Fibroblast of pulmonary artery (primary cell): Measurements from ENCODE around the gene WDR74.
A peak's percentile ranks its signal among the peaks of the same experiment; 100 is the strongest.

Source experiments
- DNase-seq: peaks from one replicate; pipeline ENCODE4 v3.0.0-alpha.2; 2010; ENCODE audit warnings: low read depth
- H3K4me3 ChIP-seq: replicated peaks from 2 replicates; pipeline ENCODE4 v1.5.1; 2011; ENCODE audit warnings: low read depth, mild to moderate bottlenecking, control low read depth, low read length, moderate library complexity
- TF ChIP-seq, protein P1 (sequence below): IDR thresholded peaks from 2 replicates; pipeline ENCODE4 v1.5.1; 2011; ENCODE audit warnings: mild to moderate bottlenecking, control low read depth, low read length, inconsistent platforms; ENCODE audit errors: missing control alignments

Gene WDR74

DNA sequence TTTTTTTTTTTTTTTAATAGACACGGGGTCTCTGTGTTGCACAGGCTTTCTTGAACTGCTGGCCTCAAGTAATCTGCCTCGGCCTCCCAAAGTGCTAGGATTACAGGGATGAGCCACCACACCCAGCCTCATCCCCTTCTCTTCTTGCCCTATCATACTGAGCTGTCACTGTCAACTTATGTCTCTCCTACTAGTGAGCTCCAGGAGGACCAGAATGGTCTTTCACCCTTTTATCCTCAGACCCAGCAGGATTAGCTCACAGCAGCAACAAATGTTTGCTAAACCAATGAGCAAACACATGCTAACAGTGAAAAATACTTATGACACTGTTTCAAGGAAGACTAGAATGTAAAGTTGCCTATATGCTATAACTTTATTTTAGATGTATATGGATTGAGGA lies 27.7 kb downstream of the WDR74 start:
- no peak overlapping the region for H3K4me3 ChIP-seq
- no peak for DNase-seq
- TF ChIP-seq, protein P1, sequence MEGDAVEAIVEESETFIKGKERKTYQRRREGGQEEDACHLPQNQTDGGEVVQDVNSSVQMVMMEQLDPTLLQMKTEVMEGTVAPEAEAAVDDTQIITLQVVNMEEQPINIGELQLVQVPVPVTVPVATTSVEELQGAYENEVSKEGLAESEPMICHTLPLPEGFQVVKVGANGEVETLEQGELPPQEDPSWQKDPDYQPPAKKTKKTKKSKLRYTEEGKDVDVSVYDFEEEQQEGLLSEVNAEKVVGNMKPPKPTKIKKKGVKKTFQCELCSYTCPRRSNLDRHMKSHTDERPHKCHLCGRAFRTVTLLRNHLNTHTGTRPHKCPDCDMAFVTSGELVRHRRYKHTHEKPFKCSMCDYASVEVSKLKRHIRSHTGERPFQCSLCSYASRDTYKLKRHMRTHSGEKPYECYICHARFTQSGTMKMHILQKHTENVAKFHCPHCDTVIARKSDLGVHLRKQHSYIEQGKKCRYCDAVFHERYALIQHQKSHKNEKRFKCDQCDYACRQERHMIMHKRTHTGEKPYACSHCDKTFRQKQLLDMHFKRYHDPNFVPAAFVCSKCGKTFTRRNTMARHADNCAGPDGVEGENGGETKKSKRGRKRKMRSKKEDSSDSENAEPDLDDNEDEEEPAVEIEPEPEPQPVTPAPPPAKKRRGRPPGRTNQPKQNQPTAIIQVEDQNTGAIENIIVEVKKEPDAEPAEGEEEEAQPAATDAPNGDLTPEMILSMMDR: no peak

DNA sequence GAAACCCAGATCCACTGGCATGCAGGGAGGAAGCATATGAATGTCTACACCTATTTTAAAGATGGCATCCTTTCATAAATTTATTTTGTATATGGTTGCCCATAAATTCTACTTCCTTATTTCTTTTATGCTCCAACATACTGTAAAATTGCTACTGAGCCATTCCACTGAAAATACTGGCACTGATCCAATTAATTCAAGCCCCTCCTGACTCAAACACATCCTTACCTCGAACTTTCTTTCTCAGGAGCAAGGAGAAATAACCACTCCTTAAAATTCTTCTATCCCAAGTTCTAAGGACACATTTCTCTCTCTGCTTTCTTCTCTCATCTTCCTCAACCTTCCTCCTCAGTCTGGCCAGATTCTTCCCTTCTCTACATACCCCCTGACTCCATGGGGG lies 28.6 kb downstream of the WDR74 start:
- TF ChIP-seq, protein P1: no peak
- no peak overlapping the region for H3K4me3 ChIP-seq
- DNase-seq: no peak

DNA sequence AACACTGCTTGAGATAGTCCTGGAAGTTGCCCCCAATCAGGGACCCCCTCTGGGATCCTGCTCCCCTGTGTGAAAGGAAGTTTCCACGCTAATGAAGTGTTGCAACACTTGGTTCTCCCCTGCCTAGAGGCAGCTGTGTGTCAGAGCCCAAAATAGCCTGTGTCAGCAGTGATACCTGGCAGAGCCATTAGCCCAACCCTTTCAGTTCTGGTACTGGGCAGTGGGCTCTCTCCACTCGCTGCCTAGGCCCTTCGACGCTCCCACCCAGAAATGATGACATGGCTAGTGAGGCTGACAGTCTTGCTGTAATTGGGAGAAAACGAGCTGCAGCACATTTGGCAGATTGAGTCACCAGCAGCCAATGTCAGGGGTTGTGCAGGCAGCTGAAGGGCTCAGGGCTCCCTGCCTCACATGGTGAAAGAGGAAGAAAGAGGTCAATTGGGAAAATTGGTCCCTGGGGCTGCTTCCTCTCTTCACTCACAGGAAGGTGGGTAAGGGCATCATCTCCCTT lies 32.7 kb downstream of the WDR74 start:
- TF ChIP-seq, protein P1: no peak
- DNase-seq: peak; percentile 48
- no peak overlapping the region for H3K4me3 ChIP-seq

DNA sequence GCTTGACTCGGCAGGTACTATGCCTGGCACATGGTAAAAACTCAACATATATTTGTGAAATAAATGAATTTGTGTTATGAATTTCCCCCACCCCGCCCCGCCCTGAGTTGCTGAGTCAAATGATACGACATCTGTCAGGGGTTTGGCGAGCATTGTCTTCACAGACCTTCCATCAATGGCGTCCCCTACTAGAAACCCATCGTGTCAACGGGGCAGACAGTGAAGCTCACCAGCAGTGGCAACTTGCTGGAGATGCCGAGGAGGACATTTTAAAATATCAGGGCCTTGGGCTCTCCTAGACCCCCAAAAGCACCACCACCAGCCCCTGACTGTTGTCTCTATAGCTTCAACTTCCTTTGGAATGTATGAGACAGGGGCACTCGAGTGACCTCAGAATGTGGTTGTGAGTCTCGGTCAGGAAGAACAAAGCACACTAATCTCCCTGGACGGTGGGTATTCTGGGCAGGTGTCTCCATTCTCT lies 33.4 kb downstream of the WDR74 start:
- DNase-seq: peak; percentile 13
- H3K4me3 ChIP-seq: peak overlapping the region; percentile 95
- TF ChIP-seq, protein P1: no peak

DNA sequence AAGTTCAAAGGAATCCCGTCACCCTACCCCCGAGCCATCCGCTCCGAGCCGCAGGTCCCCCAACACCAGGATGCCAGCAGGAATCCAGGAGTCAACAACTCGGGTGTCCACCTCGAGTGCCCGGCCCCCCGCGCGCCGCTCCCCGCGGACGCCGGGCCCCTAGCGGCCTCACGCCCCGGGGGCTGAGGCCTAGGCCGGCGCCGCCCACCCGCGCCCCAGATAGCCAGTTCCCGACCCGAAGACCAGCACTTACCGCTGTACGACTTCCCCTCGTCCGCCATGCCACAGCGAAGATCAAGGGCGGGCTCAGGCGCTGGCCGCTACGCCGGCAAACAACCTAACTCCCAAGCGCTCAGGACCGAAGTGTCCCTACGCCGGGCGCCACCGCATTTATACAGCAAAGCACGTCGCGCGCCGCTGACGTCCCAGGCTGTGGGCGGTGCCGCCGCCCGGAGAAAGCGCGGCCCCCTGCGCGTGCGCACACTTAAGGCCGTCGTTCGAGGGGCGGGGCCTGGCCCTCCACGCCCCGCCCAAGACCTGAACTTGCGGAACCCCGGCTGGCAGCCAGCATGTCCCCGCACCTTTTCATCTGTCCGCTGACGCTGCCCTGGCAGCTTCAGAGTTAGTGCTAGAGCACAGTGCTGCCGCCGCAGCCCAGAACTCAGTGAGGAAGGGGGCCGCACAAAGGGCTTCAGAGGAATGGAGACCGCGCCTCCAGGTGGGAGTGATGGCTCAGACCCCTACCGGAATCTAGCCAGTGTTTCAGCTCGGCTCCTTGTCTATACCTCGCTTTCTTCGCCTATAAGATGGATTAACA lies 34.1 kb downstream of the WDR74 start, which contains the start of gene NXF1:
Gene NXF1 (minus strand): TSS at position 365 of the 817 bp plus-strand sequence. CDS start 84 bp downstream, at position 281.
- TF ChIP-seq, protein P1: peak; percentile 9
- H3K4me3 ChIP-seq: peak within 1 kb of the TSS; percentile 95
- peak; percentile 96 for DNase-seq

DNA sequence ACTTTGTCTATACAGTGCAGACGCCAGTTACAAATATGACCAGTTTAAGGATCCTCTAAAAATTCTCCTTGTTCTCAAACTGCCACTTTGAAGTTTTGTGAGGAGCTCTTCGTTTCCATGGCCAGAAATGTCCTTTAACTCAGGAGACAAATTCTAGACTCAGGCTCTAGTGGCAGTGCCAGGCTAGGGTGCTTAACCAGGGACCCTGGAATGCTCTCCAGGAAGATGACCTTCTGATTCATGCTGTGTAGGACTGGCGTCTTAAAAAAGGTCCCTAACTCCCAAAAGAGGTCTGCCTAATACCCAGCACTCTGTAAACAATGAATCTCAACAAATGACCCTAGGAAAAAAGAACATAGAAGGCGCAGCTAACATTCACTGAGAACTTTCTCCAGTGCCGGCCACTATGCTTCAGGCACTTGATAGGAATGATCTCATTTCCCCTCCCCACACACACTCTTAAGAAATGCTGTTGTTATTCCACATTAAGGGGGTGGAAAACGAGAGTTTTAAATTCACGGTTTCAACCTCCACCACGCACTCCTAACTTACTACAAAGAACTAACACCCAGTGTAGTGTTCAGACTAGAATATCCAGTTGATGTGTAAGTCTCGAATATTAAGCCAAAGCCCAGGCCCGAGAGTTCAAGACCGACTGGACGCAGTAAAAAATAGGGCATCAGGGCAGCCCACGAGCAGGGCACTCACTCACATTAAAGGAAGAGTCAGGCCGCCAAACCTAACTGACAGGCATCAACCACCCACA lies 34.9 kb downstream of the WDR74 start:
- TF ChIP-seq, protein P1: no peak
- H3K4me3 ChIP-seq: peak overlapping the region; percentile 95
- DNase-seq: peak; percentile 61
